Renal cortical epithelial cell (primary cell): ENCODE data around the gene CD79B. TPM values are rescaled to one million over a fixed set of nuclear protein-coding genes. Genes with fewer than 3 reads are reported as not detected.
"Not testable (repeated sequence)": the region's sequence is repeated elsewhere in the genome, so short reads cannot be mapped to it uniquely, and the experiment has no call there.

Source experiments
- DNase-seq: peaks from one replicate; pipeline ENCODE4 v3.0.0-alpha.2; 2011; ENCODE audit warnings: low read depth
- total RNA-seq: library from RNA; depleted of rRNA; stranded (reverse); fragments of >200 nt; gene quantifications from 2 replicates; pipeline ENCODE4 v1.2.3, GENCODE V29; 2014

CD79B gene
- total RNA-seq, 1 donor from 2014 or later: not detected

DNA sequence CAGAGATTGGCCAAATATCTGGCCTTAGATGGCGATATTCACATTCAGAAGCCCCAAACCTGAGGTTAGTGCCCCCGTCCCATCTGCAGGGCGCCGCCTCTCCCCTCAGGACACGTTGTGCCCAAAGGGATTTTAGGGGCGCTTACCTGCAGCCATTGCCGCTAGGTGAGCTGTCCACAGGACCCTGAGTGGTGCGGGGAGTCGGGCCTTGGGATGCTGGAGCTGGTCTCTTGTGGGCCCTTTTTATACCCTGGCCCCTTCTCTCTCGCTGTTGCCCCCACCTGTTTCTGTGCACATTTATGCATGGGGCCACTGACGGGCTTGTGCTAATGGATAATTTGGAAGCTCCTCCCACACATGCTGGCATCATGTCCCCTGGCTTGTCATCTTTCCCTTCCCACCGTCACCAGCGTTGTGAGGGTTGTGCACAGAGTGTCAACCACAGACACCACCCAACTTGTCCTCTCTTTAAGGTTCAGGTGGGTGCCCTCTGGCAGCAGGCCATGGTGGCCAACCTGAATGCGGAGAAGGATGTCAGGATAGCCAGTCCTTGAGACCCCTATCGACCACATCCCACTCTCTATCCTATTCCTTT is 21.0 kb downstream of the CD79B start, which contains the start of gene CSHL1:
Gene CSHL1 (minus strand): TSS at position 218 of the 595 bp plus-strand sequence. CDS start 62 bp downstream, at position 156.
- no peak for DNase-seq

DNA sequence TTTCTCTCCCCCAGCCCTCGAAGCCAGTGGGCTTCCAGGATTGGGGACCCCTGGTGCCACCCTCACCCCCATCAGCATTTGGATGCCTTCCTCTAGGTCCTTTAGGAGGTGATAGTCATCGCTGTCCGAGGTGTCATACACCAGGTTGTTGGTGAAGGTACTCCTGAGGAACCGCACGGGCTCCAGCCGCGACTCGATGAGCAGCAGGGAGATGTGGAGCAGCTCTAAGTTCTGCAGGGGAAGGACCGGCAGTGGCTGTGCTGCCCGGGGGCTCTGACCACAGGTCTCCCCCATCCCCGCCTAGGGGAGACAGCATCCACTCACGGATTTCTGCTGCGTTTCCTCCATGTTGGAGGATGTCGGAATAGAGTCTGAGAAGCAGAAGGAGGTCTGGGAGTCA is 22.0 kb downstream of the CD79B start:
- DNase-seq: no peak

DNA sequence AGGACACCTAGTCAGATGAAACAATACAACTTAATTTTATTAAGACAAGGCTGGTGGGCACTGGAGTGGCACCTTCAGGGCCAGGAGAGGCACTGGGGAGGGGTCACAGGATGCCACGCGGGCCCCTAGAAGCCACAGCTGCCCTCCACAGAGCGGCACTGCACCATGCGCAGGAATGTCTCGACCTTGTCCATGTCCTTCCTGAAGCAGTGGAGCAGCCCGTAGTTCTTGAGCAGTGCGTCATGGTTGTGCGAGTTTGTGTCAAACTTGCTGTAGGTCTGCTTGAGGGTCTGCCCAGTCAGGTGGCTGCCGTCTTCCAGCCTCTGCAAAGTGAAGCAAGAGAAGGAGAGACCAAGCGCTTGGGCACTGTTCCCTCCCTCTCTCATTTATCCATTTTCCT is 22.5 kb downstream of the CD79B start:
- not testable (repeated sequence) for DNase-seq

DNA sequence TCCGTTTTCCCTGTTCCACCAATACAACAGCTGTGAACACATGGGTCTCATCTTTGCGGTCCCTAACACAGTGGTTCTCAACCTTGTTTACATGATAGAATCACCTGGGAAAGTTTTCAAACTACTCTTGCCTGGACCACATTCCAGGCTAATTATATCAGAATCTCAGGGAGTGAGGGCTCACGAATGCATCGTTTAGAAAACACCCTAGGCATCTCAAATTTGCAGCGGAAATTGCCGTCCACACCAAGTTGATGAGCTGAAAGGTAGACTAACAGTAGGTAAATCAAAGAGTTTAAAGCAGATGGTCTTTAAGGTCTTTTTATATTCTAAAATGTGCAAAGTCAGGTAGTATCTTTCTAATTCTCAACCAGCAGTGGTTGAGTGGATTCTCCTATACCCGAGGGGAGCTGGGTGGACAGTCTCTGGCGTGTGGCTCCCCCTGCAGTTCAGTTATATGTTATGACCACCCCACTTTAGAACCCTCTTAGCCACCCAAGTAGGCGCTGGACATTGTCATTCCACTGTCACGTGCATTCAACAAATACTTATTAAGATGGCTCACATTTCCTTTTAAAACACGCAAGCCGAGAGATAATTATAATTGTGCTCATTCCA is 24.9 kb downstream of the CD79B start:
- DNase-seq: not testable (repeated sequence)

DNA sequence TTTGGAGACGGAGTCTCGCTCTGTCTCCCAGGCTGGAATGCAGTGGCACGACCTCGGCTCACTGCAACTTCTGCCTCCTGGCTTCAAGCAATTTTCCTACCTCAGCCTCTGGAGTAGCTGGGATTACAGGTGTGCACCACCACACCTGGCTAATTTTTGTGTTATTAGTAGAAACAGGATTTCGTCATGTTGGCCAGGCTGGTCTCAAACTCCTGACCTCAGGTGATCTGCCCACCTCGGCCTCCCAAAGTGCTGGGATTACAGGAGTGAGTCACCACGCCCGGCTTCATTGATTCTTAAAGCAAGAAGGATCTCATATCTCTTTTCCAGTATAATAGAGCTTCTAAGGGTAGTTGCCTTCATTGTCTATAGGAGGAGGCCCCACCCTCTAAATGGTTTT is 27.3 kb downstream of the CD79B start:
- DNase-seq: not testable (repeated sequence)

DNA sequence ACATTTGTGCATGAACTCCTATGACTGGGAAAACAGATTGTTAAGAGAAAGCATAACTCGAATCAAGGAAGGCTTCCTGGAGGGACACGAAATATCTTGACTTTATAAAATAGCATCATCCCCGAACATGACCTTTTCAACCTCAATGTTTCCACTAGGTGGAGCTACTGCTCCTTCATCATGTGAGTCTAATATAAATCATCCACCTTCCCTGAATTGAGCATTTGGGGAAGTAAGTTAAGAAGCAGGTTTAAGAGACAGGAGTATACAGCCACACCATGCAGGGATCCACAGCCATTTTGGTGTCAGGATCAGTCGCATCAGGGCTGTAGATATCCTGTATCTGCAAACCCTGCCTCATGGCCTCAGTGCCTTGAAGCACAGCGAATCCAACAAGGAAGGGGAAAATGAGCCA is 28.3 kb downstream of the CD79B start:
- not testable (repeated sequence) for DNase-seq

DNA sequence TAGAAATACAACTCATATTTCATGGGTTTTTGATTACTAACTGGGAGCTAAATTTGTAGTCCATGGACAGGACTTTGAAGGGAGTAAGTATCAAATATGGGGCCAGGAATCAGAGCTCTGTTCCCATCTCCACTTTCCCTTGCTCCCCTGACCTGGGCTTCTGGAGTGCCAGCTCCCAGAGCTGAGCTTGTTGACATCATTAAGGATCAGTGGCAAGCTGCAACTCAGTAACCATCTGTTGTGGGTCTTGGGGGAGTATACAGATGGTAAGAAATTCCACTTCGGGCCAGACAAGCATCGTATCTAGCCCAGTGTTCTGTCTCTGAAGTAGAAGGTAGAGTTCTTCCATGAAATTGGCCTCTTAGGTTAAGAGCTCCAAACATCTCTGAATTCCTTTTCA is 30.2 kb downstream of the CD79B start:
- not testable (repeated sequence) for DNase-seq

DNA sequence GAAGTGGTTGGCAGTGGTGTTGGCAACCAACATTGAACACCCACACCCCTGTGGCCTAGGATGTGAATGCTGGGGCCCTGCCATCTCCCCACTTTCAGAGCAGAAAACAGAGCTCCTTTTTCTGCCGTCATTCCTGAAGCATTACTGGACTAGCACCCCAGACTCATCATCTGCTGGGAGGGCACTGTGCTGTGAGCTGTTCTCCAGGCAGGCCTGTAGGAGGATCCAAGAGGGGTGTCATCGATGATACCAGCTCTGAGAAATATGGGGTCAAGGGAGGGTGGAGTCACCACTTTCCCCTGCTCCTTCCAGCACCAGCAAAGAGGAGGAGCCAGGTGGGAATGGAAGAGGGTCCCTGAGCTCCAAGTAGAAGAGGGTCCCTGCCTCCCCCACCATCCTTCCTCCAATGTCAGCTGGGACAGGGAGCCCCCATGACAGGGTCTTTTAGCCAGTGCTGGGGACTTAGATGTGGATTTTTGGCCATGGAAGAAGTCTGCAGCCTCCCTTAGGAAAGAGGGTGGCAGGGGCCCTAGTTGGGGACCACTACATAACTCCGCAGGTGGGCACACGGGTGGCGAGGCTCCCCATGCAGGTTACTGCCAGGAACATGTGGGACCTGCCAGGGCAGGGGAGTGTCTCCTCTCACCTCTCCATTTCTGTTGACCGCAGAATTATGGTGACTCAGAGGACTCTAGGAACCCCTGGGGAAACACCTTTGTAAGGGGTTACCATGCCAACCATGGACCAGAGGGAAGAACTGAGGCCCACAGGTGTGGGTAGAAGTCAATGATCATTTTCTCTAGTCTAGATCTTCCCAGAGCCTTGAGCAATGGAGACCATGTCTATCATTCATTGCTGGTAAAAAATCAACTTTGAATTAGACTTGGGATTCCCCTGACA is 33.0 kb downstream of the CD79B start:
- not testable (repeated sequence) for DNase-seq

DNA sequence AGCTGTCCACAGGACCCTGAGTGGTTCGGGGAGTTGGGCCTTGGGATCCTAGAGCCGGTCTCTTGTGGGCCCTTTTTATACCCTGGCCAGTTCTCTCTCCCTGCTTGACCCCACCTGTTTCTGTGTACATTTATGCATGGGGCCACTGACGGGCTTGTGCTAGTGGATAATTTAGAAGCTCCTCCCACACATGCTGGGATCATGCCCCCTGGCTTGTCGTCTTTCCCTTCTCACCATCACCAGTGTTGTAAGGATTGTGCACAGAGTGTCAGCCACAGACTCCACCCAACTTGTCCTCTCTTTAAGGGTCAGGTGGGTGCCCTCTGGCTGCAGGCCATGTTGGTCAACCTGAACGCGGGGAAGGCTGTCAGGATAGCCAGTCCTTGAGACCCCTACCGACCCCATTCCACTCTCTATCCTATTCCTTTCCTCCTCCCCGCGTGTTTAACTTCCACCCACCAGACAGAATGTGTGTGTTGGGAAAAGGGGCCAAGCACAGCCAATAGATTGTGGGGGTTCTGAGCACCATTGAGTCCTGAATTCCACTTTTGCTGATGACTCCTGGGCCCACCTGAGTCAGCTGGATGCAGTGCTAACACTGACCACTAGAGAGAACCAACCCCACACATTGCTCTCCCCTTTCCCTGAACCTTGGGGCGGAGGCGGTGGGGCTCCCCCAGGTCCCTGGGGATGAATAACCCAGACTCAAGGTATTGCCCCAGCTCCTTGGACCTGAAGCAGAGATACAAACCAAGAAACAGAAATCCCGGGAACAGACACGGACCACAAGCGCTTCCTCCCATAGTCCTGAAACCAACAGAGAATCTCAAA is 35.4 kb downstream of the CD79B start, which contains the start of gene CSH1:
Gene CSH1 (minus strand): TSS at position 51 of the 831 bp plus-strand sequence. CDS start 63 bp downstream, outside the sequence.
- DNase-seq: not testable (repeated sequence)

DNA sequence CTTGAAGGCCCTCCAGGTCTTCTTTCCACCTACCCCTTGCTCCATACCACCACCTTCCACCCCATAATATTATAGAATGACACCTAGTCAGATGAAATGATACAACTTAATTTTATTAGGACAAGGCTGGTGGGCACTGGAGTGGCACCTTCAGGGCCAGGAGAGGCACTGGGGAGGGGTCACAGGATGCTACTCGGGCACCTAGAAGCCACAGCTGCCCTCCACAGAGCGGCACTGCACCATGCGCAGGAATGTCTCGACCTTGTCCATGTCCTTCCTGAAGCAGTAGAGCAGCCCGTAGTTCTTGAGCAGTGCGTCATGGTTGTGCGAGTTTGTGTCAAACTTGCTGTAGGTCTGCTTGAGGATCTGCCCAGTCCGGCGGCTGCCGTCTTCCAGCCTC is 37.3 kb downstream of the CD79B start:
- not testable (repeated sequence) for DNase-seq

DNA sequence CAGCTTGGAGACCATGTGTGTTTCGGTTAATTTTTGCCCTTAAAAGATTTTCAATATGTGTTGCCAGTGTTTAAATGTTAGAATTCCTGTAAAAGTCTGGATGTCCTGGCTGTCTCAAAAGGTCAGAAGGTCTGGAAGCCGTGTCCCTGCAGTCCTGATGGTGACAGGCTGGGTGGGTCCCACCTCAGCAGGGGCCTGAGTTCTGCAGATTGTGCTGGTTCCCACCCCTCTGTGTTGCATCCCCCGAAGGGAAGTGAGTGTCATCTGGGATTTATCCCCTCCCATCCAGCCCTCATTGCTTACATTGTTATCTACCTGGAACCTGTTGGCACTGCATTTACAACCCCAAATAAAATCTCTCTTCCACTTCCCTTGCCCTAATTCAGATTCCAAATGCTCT is 38.1 kb downstream of the CD79B start:
- not testable (repeated sequence) for DNase-seq

DNA sequence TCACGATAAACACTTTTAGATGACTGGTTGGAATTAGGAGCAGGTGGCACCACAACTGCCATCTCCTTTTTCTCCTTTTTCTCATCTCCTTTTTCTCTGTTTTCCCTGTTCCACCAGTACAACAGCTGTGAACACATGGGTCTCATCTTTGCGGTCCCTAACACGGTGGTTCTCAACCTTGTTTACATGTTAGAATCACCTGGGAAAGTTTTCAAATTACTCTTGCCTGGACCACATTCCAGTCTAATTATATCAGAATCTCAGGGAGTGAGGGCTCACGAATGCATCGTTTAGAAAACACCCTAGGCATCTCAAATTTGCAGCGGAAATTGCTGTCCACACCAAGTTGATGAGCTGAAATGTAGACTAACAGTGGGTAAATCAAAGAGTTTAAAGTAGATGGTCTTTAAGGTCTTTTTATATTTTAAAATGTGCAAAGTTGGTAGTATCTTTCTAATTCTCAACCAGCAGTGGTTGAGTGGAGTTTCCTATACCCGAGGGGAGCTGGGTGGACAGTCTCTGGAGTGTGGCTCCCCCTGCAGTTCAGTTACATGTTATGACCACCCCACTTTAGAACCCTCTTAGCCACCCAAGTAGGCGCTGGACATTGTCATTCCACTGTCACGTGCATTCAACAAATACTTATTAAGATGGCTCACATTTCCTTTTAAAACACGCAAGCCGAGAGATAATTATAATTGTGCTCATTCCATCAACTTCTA is 39.7 kb downstream of the CD79B start:
- not testable (repeated sequence) for DNase-seq

DNA sequence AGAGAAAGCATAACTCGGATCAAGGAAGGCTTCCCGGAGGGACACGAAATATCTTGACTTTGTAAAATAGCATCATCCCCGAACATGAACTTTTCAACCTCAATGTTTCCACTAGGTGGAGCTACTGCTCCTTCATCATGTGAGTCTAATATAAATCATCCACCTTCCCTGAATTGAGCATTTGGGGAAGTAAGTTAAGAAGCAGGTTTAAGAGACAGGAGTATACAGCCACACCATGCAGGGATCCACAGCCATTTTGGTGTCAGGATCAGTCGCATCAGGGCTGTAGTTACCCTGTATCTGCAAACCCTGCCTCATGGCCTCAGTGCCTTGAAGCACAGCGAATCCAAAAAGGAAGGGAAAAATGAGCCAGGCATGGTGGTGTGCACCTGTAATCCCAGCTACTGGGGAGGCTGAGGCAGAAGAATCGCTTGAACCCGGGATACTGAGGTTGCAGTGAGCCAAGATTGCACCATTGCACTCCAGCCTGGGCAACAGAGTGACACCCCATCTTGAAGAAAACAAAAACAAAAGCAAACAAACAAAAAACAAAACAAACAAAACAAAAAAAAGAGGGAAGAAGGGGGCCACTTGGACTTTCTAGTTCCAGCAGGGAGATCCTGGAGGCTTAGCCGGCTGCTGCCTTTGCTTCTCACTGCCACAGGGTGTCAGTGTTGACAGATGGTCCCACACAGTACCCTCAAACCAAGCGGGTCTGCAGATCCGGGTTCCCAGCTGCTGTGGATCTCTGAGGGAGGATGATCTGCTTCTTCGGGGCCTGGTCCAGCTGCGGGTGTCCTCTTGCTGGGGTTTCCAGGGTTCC is 42.9 kb downstream of the CD79B start:
- not testable (repeated sequence) for DNase-seq

DNA sequence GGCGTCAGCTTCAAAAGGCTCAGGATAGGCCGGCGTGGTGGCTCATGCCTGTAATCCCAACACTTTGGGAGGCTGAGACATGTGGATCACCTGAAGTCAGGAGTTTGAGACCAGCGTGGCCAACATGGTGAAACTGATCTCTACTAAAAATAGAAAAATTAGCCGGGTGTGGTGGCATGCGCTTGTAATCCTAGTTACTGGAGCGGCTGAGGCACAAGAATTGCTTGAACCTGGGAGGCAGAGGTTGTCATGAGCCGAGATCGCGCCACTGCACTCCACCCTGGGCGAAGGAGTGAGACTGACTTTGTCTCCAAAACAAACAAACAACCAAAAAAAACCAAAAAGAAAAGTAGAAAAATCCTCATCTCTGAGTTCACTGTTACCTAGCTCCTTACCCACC is 47.0 kb downstream of the CD79B start:
- DNase-seq: not testable (repeated sequence)

DNA sequence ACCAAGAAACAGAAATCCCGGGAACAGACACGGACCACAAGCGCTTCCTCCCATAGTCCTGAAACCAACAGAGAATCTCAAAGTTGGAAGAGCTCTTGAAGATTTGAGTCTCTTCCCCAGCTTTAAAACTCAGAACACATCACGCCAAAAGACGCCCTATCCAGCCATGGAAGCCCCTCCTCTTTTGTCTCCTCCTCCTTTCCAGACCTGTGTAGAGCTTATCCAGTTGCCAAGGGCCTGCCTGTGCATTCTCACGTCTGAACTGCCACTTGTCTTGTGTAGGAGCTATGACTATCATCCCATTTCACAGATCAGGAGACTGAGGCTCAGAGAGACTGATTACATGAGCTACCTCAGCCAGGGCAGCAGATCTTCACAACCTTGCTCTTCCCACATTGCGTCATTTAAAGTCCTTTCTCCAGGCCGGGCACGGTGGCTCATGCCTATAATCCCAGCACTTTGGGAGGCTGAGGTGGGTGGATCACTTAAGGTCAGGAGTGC is 49.5 kb downstream of the CD79B start:
- not testable (repeated sequence) for DNase-seq

DNA sequence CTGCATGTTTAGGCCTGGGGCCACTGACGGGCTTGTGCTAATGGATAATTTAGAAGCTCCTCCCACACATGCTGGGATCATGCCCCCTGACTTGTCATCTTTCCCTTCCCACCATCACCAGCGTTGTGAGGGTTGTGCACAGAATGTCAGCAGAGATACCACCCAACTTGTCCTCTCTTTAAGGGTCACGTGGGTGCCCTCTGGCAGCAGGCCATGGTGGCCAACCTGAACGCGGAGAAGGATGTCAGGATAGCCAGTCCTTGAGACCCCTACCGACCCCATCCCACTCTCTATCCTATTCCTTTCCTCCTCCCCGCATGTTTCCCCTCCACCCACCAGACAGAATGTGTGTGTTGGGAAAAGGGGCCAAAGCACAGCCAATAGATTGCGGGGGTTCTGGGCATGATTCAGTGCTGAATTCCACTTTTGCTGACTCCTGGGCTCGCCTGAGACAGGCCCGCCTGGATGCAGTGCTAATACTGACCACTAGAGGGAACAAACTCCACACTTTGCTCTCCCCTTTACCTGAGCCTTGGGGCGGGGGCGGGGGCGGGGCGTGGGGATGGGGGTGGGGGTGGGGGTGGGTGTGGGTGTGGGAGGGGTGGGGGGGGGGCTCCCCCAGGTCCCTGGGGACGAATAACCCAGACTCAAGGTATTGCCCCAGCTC is 50.1 kb downstream of the CD79B start, which contains the start of gene GH2:
Gene GH2 (minus strand): TSS at position 10 of the 667 bp plus-strand sequence. CDS start 143 bp downstream, outside the sequence.
- peak; percentile 32 for DNase-seq

DNA sequence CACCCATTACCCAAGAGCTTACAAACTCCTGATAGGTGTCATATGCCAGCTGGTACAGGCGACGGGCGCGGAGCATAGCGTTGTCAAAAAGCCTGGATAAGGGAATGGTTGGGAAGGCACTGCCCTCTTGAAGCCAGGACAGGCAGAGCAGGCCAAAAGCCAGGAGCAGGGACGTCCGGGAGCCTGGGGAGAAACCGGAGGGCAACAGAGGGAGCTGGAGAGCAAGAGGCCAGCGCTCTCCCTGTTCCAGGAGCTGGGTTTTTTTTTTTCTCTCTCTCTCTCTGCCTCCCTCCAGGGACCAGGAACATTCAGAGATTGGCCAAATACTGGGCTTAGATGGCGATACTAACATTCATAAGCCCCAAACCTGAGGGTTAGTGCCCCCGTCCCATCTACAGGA is 50.8 kb downstream of the CD79B start:
- not testable (repeated sequence) for DNase-seq

DNA sequence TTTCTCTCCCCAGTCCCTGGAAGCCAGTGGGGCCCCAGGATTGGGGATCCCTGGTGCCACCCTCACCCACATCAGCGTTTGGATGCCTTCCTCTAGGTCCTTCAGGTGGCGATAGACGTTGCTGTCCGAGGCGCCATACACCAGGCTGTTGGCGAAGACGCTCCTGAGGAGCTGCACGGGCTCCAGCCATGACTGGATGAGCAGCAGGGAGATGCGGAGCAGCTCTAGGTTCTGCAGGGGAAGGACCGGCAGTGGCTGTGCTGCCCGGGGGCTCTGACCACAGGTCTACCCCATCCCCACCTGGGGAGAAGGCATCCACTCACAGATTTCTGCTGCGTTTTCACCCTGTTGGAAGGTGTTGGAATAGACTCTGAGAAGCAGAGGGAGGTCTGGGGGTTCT is 51.4 kb downstream of the CD79B start:
- DNase-seq: no peak
